AG20443 (cell line): ENCODE measurements around the gene NFE2L2.
"Not testable (repeated sequence)": the region's sequence is repeated elsewhere in the genome, so short reads cannot be mapped to it uniquely, and the experiment has no call there.

Experiments used
- DNase-seq: peaks from one replicate; pipeline ENCODE4 v3.0.0; 2012; ENCODE audit warnings: low spot score, mixed read lengths

NFE2L2 gene

DNA sequence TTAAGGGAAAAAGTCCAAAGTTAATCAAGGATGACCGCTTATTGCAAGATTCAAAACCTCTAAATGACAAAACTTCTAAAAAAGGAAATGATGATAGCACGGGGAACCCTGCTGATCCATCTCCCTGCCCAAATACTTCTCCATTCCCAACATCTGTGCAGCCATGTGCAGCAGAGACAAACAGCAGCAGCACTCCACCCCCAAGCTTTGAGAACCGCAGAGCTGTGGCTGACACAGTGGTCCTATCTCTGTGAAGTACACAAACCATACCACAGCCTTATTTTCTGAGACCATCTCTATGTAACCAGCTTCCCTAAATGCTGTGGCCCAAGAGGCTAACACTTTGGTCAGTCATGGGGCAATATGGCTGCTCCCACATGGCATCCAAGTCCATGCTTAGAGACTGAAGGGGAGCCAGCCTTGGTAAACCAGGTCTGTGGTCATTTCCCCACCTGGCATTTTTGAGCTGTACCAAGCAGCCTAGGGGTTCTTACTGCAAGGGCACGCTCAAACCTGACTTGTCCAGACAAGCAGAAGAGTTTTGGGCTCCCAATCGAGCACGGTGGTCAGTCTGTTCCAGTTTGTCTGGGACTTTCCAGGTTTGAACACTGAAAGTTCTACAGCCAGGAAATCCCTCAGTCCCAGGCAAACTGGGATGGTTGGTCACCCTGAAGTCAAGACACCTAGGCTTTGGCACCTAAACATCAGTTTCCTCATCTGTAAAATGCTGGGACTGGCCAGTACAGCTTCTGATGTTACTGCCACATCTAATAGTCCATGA is 17.1 kb upstream of the NFE2L2 start:
- DNase-seq: peak; percentile 17

DNA sequence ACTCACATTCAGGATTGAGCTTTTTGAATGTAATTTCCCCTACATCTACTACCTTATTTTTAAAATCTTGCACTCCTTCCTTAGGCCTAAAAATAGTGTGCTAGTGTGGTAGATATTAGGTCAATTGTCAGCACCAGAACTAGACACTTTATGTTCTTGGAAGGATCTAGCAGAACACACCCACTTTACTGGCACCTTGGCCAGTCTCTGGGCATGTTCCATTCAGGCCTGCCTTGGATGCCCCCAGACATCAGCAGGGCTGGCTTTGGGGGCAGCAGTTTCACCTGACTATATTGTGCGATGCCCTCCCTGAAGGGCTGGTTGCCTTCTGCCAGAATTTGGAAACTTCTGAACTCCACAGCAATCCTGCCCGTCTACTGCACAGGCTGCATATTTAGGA is 15.3 kb upstream of the NFE2L2 start:
- no peak for DNase-seq

DNA sequence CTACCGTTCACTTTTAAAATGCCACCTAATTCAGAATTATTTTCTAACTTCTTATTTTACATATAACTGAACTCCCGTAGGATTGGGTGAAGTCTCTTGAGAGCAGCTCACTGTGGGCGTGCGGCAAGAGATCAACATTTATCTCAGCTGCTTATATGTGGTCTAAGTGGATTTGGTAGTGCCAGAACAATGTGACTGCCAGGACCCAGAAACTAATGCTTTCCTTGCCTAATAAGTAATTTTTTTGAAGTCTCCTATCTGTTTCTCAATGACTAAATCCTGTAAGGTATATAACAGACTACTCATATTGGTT is 11.2 kb upstream of the NFE2L2 start:
- DNase-seq: no peak

DNA sequence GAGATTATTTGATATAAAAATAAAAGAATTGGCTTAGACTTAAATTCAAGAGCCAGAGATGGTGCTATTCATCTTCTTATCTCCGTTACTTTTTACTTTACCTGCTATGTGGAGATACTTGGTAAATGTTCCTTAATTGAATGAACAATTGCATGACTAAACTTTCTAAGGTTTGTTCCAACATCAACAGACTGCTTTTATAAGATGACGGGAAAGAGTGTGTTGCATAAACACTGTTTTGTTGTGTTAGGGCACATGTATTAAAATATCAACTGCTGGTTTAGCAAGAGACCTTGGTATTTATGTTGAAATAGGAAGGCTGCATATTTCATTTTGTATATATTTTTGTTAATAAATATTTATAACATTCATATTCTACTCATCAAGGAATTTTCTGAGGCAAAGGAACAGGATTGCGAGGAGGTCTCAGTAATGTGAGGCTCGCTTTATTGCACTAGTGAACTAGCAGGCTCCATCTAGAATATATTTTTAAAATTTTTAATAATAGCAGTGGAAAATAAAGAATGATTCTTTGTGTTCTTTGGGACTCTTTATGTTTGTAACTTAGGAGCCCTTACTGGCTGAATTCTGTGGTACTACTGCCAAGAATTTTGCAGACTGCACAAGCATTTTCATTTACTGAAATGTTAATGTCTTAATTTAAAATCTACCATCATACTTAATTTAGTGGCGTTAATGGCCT is 10.7 kb upstream of the NFE2L2 start:
- DNase-seq: peak; percentile 52

DNA sequence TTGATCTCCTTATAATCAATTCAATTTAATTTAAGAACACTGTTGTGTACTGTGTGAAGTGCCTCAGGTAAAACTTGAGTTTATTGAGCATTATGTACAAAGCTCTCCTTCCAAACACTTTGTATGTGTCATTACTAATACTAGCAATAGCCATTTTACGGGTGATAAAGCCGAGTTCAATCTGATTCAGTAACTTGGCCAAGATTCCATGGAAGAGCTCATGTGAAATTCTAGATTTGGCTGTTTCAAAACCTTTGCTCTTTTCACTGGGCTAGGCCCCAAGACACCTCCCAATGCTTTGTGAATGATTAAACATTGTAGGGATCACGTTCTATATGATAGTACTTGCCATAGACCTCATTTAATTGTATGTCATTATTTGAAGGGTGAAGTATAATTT is 8.9 kb upstream of the NFE2L2 start:
- peak; percentile 18 for DNase-seq

DNA sequence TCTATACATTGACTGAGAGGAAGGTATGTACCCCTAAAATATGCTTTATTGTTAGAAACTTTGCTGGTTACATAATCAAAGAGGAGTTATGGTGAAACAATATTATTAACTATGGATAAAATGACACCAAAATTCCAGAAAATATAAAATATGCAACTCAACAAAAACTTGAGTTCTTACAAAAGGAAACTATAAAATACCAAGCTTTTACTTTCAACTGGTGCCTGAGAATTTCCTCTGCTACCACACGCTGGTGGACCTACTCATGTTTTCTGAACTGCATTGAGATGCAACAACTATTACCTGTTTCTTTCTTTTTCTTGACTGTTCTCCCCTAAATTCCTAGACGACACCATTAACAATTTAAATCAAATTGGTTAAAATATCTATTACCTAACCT is 8.2 kb upstream of the NFE2L2 start:
- DNase-seq: no peak

DNA sequence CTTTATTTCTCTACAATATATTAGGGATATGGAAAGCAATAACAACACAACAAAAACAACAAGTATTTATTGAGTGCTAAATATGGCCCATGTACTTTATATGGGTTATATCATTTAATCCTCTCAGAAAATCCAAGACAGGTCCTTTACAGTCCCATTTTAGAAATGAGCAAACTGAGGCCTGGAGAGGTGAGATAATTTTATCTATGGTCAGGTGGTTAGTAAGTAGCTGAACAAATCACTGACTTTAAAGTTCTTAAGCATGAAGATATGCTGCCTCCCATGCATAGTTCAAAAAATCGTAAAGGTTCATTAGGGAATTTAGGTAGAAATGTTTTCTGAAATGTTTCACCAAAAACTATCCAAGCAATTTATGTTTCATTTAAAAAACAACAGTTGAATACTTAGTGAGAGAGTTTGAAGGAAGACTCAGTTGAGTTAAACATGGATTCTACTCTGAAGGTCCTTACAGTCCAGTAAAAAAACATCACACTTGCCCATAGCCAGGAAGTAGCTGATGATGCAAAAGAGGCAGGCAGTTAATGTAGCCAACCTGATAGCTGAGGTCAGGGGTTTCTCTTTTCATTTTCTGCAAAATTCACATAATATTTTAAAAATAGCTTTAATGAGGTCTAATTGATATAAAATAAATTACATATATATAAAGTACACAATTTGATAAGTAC is 7.6 kb upstream of the NFE2L2 start:
- DNase-seq: no peak

DNA sequence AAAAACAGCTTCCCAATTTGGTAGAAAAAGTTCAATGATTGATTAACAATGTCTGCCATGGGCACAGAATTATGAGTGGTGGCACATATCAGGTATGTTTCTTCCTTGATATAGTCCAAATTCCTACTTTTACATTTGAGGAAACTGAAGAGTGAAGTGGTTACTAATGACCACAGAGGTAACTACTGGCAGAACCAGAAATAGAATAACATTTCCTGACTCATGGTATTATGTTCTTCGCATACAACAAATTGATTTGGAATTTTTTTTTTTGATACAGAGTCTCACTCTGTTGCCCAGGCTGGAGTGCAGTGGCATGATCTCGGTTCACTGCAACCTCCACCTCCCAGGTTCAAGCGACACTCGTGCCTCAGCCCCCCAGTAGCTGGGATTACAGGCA is 6.0 kb upstream of the NFE2L2 start:
- DNase-seq: no peak

DNA sequence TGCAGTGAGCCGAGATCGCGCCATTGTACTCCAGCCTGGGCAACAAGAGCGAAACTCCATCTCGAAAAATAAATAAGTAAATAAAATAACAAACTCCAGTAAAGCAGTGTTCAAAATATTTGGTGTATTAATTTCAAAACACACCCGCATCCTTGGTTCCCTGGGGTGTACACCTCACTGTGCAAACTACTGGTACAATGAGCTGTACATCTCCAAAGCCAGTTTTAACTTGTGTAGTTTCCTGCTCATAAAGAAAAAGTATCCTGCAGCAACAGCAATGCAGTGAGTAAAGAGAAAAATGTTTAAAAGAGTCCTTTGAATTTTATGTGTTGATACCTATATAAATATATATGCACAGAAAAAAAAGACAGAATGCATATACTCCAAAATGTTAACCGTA is 4.4 kb upstream of the NFE2L2 start:
- DNase-seq: no peak

DNA sequence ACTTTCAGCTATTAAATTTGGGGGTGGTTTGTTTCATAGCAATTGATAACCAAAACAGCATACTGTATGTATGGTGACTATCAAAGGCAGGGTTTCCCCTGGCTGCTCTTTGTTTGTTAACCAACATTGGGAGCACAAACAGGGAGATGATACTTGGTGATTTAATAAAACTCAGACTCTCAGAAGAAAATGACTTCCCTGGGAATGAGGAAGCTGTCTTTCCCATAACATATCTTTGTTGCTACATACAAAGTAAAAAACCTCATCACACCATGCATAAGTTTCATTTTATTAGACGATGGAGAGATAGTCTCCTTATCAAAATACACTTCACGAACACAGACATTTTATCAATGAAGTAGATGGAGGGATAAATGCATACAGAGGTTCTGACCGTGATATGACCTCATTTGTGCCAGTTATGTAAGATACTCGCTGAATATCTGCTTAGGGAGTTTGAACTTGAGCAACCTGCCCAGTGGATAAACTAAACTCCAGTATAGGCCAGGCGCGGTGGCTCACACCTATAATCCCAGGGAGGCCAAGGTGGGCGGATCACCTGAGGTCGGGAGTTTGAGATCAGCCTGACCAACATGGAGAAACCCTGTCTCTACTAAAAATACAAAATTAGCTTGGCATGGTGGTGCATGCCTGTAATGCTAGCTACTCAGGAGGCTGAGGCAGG is 3.8 kb upstream of the NFE2L2 start:
- DNase-seq: no peak

DNA sequence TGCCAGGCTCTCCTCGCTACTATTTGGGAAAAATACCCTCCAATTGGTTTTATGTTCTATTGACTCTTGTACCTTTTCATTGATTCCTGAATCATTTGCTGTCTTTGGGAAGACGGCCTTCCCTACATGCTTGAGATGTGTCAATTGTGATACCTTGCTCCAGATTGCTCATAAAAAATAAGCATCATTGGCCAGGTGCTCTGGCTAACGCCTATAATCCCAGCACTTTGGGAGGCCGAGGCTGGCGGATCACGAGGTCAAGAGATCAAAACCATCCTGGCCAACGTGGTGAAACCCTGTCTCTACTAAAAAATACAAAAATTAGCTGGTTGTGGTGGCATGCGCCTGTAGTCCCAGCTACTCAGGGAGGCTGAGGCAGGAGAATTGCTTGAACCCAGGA is 2.4 kb upstream of the NFE2L2 start:
- DNase-seq: not testable (repeated sequence)

DNA sequence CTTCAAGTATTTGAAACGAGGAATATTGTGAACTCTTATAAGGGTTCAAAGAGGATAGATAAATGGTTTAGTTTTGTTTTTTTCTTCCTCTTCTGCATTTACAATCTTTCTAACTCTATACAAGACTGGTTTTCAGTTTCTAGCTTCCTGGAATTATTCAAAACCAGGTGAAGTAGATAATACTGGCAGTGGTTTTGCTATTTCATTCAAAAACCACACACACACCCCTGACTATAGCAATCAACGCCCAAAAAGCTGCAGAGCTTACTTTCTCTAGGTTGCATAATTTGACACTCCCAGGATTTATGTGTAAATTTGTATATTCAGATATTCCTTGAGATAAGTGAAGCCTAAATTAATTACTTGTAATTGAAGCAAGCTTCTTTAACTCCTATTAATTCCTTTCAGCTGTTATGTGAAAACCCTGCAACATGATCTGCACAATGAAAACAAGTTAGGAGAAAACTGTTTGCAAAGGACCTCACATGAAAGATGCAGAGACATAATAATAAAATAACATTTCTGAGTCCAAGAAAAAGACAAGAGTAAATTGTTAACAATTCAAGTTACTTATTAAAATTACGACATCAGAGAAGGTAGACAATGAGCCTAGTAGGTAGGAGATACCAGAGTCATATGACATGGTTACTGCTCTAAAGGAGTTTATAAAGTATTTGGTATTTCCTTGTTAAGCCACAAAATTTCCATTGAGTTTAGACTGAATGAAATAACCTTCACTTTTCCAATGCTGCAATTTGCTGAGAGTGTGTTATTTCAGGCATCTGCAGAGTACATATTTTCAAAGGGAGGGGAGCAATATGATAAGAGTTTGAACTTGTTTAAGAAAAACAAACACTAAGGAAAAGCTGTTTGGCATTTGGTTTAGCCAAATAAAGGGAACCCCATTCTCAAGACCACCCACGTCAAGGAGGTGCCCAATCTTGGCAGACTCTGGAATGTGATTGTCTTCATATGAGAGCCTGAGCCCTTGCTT is 1.6 kb upstream of the NFE2L2 start:
- DNase-seq: no peak

DNA sequence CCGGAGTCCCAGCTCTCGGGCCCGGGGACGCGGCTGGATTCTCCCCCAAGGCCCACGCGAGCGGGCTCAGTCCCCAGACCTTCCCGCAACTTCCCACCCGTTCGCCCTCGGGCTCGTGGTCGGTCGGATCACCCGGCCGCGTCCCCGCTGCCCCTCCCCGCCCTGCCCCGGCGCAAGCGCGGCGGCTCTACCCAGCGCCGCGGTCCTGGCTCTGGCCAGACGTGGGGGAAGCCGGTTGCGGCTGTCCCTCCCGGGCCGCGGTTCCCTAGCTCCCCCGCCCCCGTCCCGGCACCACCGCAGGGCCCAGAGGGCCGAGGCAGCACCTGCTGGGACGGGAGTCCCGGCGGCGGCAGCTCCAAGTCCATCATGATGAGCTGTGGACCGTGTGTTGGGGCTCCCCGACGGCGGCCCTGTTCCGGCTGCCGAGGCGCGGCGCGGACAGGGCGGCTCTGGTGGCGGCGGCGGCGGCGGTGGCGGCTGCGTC is 276 bp downstream of the NFE2L2 start:
- peak; percentile 61 for DNase-seq

DNA sequence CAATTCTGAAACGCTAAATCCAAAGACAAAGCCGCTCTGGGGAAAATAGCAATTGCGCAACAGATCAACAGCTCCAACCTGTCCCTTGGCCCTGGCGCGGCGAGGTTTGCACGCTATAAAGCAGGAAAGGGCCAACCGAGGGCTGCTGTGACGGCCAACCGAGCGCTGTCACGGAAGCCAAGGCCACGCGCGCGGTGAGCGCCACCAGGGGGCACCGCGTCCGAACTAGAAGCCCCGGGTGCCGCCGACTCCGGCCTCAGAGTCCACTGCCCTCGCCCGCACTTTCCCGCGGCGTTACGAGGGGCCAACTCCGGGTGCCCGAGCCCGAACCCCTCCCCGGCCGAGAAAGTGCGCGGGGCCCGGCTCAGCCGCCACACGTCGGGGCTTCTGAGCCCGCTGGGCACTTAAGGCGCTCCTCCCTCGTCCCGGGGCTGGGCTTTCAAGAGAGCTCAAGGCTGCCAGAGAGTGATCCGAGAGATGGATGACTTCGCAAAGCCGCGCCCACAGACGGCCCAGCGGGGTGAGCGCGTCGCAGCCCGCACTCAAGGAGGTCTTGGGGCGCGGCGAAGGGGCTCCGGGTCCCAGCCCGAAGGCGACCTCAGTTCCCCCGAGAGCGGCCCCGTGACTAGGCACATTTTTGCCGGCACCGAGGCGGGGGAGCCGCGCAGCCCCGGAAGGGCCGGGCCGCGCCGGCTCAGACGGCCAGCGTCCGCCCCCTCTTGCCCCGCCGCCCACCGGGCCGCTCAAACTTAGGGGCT is 897 bp downstream of the NFE2L2 start:
- DNase-seq: peak; percentile 91

DNA sequence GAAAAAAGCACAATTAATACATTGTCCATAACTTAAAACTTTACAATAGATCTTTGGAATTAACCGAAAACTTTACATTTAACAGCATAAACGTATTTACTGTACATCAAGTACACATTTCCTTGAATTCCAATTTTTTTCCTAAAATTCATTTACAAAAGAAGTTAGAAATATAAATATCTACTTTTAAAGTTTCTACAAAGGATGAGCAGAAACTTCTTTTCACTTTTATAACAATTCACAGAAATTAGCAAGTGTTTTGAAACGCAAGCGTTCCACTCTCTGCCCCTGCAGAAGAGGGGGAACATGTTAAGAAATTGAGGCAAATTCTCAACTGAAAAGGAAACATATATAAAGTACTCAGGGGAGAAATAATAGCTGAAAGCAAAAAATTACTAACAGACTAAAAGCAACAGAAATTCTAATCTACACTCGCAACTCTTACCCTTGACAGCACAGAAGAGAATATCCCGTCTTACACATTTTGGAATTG is 1.5 kb downstream of the NFE2L2 start:
- DNase-seq: no peak

DNA sequence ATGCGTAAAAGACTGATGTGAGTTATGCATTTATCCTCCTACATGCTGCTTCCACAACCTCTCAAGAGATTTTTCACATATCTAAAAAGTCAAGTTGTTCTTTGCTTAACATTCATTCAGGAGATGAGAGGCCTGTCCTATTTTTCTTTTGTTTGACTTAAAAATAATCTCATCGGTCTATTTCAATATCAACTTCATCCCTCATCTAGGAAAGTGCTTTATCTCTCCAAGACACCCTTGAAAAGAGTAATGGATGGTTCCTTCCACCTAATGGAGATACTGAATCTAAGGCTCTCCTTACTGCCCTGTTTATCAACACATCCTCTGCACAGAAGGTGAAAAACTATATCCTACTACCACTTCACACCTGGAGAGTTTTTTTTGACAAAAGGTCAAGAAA is 2.4 kb downstream of the NFE2L2 start:
- DNase-seq: no peak

DNA sequence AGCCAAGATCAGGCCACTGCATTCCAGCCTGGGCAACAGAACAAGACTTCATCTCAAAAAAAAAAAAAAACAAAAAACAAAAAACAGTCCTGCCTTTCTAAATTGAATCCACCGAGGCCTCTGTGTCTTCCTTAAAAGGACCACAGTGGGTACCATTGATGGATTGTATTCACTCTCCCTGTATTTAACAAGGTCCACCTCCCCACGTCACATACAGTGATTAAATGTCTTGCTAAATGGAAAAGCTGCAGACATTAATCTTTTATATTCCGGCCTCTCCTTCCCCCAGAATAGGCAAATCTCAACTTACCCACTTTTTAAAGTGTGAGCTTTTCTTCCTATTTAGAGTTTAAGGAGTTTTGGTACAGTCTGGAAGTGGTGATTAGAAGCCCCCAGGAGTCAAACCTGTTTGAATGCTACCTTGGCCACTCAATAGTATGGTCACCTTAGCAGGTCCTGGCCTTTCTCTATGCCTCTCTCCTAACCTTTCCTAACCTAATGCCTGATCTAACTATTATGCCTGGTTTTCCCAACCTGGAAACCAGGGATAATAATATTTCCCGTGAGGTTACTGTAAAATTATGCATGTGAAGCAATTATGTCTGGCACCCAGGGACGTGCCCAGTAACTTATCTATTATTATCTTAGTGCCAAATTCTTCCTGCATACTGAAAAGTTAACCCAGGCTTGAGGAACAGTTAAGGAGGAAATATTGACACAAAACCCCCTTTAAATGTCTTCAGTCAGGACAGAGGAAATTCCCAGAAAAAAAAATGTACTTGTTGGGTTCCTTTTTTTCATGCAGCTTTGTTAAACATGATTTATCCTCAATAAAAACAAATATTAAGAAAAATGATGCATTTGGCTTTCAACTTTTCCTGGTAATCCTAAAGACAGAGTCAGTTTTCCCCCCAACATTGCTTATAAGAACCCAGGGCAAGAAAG is 3.1 kb downstream of the NFE2L2 start:
- no peak for DNase-seq

DNA sequence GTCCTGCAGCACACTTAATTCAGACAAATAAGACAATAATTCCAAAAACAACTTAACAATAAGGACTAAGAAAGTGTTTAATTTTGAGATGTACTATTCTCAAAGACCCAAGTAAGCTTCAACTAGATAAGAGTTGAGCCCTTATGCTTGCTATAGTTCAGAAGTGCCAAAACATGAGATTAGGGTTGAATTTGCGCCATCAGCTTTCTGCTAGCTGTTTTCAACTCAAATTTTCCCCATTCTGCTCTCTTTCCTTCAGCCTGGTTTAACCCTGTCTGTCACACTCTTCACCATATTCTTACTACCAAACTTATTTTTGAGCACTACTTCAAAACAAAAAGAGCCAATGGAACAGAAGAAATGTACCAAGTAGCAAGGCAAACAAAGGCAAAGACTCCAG is 4.1 kb downstream of the NFE2L2 start:
- no peak for DNase-seq

DNA sequence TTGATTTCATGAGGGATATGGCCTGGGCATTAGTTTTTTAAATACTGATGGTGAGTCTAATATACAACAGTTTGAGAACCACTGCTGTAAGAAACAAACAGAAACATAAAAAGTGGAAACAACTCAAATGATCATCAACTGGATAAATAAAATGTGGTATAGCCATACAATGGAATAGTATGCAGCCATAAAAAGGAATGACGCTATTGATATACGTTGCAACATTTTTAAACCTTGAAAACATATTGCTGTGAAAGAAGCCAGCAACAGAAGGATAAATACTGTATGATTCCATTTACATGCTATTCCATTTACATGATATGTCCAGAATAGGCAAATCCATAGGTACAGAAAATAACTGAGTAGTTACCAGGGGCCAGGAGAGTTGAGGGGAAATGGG is 6.5 kb downstream of the NFE2L2 start:
- no peak for DNase-seq
